ENCODE measurements around the gene SRI.
"Not testable (repeated sequence)": the region's sequence is repeated elsewhere in the genome, so short reads cannot be mapped to it uniquely, and the experiment has no call there.

SRI gene

DNA sequence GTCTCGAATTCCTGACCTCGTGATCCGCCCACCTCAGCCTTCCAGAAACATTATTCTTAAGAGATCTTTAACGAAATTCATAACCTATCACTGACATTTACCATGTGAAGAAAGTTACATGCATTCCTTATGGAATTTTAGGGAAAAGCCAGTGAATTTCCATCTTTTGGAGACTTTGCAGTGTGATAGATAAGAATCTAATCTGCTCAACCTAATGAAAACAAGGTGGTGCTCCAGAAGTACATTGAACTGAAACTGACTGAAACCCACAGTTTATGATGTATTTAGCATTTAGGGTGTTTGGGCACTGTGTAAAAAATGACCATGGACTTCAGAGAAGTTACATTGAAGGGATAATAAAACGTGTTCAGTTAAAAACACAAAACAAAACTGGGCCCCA lies 43.6 kb downstream of the SRI start:
- DNase-seq (ENCODE audit: low spot score): no peak

DNA sequence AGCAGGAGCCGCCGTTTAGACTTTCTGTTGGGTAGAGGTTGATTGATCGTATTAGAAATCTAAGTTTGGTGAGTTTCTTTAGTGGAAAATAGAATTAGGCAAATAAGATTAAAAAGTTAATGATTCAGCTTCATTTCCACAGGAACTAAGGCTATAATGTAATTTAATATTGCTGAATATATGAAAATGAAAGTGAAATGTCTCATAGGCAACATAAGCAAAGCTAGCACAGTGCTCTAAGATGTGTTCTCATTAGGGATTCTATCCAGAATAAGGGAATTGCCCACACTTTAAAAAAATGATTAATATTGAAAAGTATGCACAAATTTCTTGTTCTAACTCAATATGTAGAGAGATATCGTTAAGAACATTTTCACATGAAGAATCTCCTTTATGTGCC lies 47.0 kb downstream of the SRI start:
- no peak for DNase-seq (ENCODE audit: low spot score)

DNA sequence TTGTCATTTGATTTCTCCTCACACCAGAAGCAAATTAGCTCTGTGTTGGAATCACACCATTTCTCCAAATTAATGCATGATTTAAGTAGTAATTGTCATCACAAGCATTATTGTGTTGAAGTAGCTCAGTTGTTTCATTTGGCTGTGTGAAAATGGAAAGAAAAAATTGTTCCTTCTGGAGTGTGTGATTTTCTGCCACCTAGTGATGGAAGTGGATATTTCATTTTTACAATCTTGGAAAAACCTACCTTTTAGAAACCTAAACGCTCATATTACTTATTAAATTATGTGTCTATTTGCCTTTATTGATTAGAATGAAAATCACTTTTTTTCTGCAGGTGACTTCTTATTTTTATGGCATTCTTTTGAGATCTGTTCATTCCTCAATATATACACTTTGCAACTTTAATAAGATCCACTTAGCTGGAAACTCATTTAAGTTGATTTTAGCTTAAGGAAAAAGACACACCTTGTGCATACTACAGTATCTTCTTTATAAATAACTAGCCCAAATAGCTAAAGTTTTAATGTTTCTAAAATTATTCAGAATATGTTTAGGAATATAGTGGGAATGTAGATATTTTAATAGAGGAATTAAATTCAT lies 50.0 kb downstream of the SRI start:
- peak; percentile 60 for DNase-seq (ENCODE audit: low spot score)

DNA sequence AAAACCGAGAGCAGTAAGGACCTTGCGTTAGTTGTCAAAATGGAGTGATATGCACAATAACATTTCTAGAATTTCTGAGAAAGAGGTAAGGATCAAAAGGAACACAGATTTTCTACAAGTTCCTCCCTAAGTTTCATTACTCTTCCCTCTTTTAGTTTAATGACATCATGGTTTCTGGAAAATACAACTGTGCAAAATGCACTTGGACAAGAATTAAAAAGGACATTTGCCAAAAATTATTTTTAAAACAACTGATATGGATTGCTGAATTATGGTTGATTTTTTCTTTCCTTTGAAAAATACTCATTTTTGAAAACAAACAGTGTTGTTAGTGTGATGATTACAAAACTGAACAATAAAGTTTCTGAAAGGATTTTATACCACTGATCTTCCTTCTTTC lies 52.1 kb downstream of the SRI start:
- DNase-seq (ENCODE audit: low spot score): no peak

DNA sequence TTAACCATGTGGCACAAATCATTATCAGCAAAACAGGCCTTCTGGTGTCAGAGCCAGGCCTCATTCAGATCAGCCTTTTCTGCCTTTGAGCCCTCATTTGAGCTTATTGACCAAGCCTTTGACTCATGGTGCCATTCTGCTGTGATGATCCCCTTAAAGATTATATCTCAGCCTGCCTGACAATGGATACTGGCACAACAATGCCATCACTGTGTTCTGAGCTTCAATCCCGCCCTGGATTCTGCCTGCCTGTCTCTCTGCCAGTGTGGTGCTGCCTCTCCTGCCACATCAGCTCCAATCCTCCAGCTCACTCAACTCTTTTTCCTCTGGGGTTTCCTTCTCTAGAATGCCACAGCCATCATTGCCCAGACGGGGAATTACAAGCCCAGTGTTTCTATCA lies 52.6 kb downstream of the SRI start:
- DNase-seq (ENCODE audit: low spot score): no peak

DNA sequence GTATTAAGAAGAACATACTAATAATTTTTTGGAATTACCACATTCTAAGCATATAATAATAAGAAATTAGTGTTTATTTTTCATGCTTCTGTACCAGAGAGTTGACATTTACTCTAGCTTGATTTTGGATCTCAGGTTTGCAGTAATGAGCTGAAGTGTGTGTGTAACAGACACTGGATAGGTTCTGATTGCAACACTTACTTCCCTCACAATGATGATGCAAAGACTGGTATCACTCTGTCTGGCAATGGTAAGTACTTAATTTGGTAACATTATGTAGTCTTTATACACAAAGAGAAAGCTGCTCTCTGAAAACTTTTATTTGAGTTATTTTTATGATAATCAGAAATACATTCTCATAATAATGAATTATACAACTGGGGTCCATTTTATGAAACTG lies 54.1 kb downstream of the SRI start:
- DNase-seq (ENCODE audit: low spot score): no peak

DNA sequence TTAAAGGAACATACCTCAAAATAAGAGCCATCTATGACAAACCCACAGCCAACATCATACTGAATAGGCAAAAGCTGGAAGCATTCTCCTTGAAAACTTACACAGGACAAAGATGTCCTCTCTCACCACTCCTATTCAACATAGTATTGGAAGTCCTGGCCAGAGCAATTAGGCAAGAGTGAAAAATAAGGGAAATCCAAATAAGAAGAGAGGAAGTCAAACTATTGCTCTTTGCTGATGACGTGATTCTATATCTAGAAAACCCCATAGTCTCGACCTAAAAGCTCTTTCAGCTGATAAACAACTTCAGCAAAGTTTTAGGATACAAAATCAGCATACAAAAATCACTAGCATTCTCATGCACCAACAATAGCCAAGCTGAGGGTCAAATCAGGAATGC lies 60.1 kb downstream of the SRI start:
- DNase-seq (ENCODE audit: low spot score): not testable (repeated sequence)

DNA sequence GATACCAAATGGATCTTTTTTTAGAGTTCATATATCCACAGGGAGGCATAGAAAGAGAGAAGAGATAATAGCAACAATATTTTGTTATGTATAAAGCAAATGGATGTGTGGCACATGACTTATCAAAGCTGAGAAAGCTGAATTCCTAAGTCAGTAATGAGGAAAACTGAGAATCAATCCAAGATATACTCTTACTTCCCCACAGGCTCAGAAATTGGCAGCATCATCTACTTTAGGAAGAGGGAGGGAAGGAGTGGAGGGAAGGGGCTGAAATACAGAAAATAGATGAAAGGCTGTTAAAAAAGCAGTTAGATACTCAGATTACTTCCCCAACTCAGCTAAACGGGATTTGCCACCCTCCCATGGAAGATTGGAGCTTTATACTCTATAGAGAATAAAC lies 63.5 kb downstream of the SRI start:
- DNase-seq (ENCODE audit: low spot score): no peak

DNA sequence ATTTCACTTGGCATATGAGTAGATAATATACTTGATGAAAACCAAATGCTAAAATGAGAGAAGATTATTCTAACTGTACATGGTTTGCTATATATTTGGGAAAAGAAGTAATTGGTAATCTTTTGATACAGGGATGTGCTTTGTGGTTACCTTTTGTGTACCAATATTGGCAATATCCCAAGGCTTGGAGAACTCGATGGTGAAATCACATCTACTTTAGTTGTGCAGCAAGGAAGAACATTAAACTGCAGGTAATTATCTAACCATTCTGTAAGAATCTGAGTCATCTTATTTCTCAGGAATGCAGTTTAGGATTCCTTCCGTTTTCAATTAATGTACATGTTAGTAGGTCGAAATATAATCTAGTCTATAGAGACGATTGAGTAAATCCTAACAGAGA lies 64.1 kb downstream of the SRI start:
- DNase-seq (ENCODE audit: low spot score): no peak
